Prostate gland (tissue), 2 donors: ENCODE measurements around the gene TPH2. TPM values are rescaled to one million over a fixed set of nuclear protein-coding genes. Genes with fewer than 3 reads are reported as not detected.

Experiments
- DNase-seq: peaks from one replicate; pipeline ENCODE4 v3.0.0-alpha.2; 2019; ENCODE audit warnings: low spot score
- H3K27ac ChIP-seq, 2 donors: fragments of 200-600 bp; sonication (generic); 2 replicates each; pipeline ENCODE4 v1.5.1; 2017 to 2019
- H3K27me3 ChIP-seq: fragments of 200-600 bp; sonication (generic); replicated peaks from 2 replicates; pipeline ENCODE4 v1.5.1; 2019; ENCODE audit not compliant: insufficient read depth
- H3K36me3 ChIP-seq, 2 donors: fragments of 200-600 bp; sonication (generic); 1 replicate in 1 of 2; 2 replicates in 1 of 2; pipeline versions ENCODE4 v1.5.1 to v1.8.1; 2017 to 2019
- H3K4me1 ChIP-seq: fragments of 200-600 bp; sonication (generic); replicated peaks from 2 replicates; pipeline ENCODE4 v1.5.1; 2019
- H3K4me3 ChIP-seq, 2 donors: fragments of 200-600 bp; sonication (generic); 2 replicates each; pipeline ENCODE4 v1.5.1; 2017 to 2019
- H3K9me3 ChIP-seq: fragments of 200-600 bp; sonication (generic); 2 replicates; pipeline ENCODE4 v1.5.1; 2017
- POLR2A ChIP-seq: fragments of 450-650 bp; IDR thresholded peaks from one replicate; pipeline ENCODE4 v1.6.1; 2016; ENCODE audit warnings: antibody characterized with exemption, mild to moderate bottlenecking
- POLR2AphosphoS5 ChIP-seq: sonication (generic); formaldehyde crosslinking; IDR thresholded peaks from one replicate; pipeline ENCODE4 v1.6.1; 2017; ENCODE audit warnings: antibody characterized with exemption
- WGBS: methylation state at CpG from one replicate; pipeline ENCODE4 v1.1.5; 2018; 5-methylcytosine and 5-hydroxymethylcytosine counted together
- intact Hi-C: fragments of 100-400 bp; cut with DNase I; formaldehyde crosslinking; loops from one replicate; pipeline ENCODE4 v1.14.2; 2022
- total RNA-seq, 2 donors: library from RNA; depleted of rRNA; stranded (reverse); fragments of >200 nt; gene quantifications; one replicate each; pipeline ENCODE4 v1.1.0, GENCODE V29; 2016
- TF ChIP-seq, protein P1 (sequence below), 4 experiments: fragments of 200-600 bp in 2 of 4; fragments of 450-650 bp in 2 of 4; sonication (generic) in 2 of 4; IDR thresholded peaks; 1 replicate in 3 of 4; 2 replicates in 1 of 4; pipeline ENCODE4 v1.5.1; 2016 to 2019; ENCODE audit warnings: antibody characterized with exemption in 4 of 4, mild to moderate bottlenecking in 2 of 4, moderate library complexity in 2 of 4

Gene TPH2
- total RNA-seq, 2 donors from 2014 or later: not detected

DNA sequence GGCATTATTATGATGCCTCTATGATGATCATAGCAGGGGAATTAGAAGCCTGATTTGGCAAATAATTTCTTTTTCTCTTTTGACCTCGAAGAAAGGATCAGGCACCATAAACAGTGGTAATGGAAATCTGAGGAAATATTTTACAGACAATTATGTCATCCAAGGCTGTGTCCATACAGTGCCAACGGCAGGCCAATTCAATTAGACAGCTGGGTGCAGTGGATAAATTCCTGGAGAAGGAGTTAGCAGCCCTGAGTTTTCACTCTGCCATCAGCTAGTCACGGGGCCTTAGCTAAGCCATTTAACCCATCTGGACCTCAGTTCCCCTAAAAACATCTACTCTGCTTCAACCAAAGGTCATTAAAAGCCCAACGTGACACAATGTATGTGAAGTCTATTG, 4.1 kb downstream of the TPH2 start:
- WGBS: 49% methylated on average over 4 of the region's 4 CpGs
- intact Hi-C loops: no loop called here
- Histone ChIP-seq H3K4me3 (no peak overlapping the region), H3K9me3 (no peaks in the 10 kb centered on the region), H3K27ac (no peak overlapping the region), H3K4me1 (no peaks in the 10 kb centered on the region), H3K27me3 (no peaks in the 10 kb centered on the region), H3K36me3 (no peaks in the 10 kb centered on the region)
- TF ChIP-seq POLR2A (no peak), POLR2AphosphoS5 (no peak)
- TF ChIP-seq, protein P1, sequence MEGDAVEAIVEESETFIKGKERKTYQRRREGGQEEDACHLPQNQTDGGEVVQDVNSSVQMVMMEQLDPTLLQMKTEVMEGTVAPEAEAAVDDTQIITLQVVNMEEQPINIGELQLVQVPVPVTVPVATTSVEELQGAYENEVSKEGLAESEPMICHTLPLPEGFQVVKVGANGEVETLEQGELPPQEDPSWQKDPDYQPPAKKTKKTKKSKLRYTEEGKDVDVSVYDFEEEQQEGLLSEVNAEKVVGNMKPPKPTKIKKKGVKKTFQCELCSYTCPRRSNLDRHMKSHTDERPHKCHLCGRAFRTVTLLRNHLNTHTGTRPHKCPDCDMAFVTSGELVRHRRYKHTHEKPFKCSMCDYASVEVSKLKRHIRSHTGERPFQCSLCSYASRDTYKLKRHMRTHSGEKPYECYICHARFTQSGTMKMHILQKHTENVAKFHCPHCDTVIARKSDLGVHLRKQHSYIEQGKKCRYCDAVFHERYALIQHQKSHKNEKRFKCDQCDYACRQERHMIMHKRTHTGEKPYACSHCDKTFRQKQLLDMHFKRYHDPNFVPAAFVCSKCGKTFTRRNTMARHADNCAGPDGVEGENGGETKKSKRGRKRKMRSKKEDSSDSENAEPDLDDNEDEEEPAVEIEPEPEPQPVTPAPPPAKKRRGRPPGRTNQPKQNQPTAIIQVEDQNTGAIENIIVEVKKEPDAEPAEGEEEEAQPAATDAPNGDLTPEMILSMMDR (IDR thresholded peaks at IDR 0.05): no peak
- DNase-seq: no peak

DNA sequence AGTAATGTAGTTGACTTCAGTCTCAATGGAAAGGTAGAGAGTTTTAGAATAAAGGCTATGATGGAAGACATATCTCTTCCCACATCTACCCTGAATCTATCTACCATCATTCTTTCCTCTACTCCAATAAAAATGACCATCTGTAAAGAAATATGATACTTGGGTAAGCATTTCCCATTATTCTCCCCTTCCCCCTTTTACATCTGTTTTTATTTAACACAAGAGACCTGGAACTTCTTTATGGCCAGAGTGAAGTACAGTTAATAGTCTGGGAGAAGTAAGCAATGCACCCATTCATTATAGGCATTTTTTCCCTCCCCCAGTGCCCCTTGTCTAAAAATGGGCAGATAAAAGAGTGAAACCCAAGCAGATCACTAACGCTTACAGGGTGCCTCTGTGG, 6.5 kb downstream of the TPH2 start:
- DNase-seq: no peak
- H3K4me1 ChIP-seq: no peaks in the 10 kb centered on the region
- no peaks in the 10 kb centered on the region for H3K36me3 ChIP-seq
- H3K9me3 ChIP-seq: no peaks in the 10 kb centered on the region
- intact Hi-C loops: no loop called here
- no peak overlapping the region for H3K27ac ChIP-seq
- H3K4me3 ChIP-seq: no peak overlapping the region
- TF ChIP-seq, protein P1 (IDR thresholded peaks at IDR 0.05): no peak
- TF ChIP-seq POLR2A (no peak), POLR2AphosphoS5 (no peak)
- no peaks in the 10 kb centered on the region for H3K27me3 ChIP-seq
- WGBS: 47% methylated on average over 1 of the region's 1 CpG

DNA sequence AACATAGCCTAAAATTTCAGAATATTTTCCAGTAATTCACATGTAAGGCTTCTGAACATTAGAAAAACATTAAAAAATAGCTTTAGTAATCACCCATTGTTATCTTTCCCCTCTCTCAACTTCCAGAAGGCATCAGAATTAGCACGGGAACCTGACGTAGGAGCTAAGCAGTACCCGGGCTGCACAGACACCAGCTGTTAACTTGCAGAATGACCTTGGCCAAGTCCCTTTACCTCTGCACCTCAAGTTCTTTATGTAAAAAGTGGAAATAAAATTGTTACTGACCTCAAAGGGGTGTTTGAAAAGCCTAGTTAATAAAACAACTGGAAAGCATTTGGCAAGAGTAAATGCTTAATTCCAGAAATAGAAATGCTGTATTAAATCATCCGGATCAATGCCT, 7.2 kb downstream of the TPH2 start:
- no peaks in the 10 kb centered on the region for H3K9me3 ChIP-seq
- no peak for DNase-seq
- intact Hi-C loops: no loop called here
- TF ChIP-seq POLR2AphosphoS5 (no peak), POLR2A (no peak)
- TF ChIP-seq, protein P1 (IDR thresholded peaks at IDR 0.05): no peak
- H3K4me3 ChIP-seq: no peak overlapping the region
- WGBS: 77% methylated on average over 4 of the region's 4 CpGs
- no peaks in the 10 kb centered on the region for H3K4me1 ChIP-seq
- no peaks in the 10 kb centered on the region for H3K36me3 ChIP-seq
- no peak overlapping the region for H3K27ac ChIP-seq
- no peaks in the 10 kb centered on the region for H3K27me3 ChIP-seq

DNA sequence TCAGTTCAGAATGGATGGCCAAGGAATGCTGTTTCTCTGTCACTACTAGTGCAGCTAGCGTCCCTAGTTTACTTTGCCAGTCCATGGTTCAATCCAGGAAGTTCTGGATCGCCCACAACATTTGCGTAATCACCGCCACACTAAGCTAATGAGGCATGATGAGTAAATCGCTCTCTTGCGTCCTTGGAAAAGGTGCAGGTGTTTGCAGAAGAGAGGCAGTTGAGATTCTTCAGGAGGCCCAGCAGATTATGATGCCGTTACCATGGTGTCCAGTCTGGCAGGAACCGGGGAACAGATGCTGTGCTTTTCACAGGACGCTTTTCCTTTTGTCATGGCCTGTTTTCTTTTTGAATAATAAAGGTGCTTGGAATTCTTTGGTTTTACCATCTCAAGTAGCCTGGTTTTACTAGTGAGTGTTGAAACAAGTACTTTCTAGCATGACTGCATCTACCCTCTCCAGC, 9.0 kb downstream of the TPH2 start:
- intact Hi-C loops: no loop called here
- H3K27ac ChIP-seq: no peak overlapping the region

DNA sequence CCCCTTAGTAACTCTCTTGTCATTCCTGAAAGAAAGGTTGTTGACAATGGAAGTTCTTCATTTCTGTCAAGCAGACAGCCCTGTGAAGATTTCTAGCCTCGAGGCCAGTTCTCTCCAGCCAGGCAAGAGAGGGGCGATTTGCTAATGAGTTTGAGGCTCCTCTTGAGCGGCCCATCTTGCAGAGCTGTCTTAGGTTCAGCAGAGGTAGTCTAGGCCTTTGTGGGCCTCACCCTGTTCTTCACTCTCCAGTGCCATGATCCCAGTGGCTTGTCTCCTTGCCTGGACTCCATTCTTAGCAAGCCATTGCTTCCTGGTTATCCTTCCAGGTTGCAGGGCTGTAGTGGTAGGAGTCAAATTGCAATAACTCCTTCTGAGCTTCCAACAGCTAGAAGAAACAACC, 9.7 kb downstream of the TPH2 start:
- no peak for DNase-seq
- 52% methylated on average over 3 of the region's 3 CpGs for WGBS
- Histone ChIP-seq H3K27me3 (no peaks in the 10 kb centered on the region), H3K27ac (no peak overlapping the region), H3K9me3 (no peaks in the 10 kb centered on the region), H3K36me3 (no peaks in the 10 kb centered on the region), H3K4me1 (no peaks in the 10 kb centered on the region), H3K4me3 (no peak overlapping the region)
- TF ChIP-seq, protein P1 (IDR thresholded peaks at IDR 0.05): no peak
- TF ChIP-seq POLR2A (no peak), POLR2AphosphoS5 (no peak)
- intact Hi-C loops: no loop called here

More for the DNA sequence above, 9.0 kb downstream of the TPH2 start:
- H3K27me3 ChIP-seq: no peaks in the 10 kb centered on the region
- no peak overlapping the region for H3K4me3 ChIP-seq
- 7% methylated on average over 9 of the region's 9 CpGs for WGBS
- TF ChIP-seq, protein P1 (IDR thresholded peaks at IDR 0.05): no peak
- no peaks in the 10 kb centered on the region for H3K4me1 ChIP-seq
- DNase-seq: no peak
- no peaks in the 10 kb centered on the region for H3K36me3 ChIP-seq
- no peaks in the 10 kb centered on the region for H3K9me3 ChIP-seq
